NCI-H1694 (cell line): ENCODE results near the gene COX6B2.

Experiments used
- DNase-seq: peaks from one replicate; lab custom pipeline; 2025; lab: John Stamatoyannopoulos, UW

Gene COX6B2

GRCh38 chr19:55362174-55362989 lies 7.9 kb upstream of the COX6B2 start:
- DNase-seq: no peak

DNA sequence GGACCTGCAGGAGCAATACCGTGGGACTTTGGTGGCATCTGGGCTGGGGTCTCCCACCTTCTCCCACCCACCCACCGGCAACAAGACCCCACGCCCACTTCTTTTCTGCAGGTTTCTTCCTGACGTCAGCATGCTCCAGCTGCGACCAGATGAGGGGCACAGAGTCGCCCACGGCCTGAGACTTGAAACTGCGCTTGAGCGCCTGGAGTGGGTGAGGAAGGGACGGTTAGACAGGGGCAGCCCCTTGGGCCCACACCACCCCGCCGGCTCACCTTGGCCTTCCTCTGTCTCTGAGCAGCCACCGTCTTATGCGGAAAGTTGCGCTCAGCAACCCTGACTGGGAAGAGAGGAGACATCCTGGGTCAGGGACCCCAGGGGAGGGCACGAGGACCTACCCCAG lies 6.4 kb upstream of the COX6B2 start:
- no peak for DNase-seq

DNA sequence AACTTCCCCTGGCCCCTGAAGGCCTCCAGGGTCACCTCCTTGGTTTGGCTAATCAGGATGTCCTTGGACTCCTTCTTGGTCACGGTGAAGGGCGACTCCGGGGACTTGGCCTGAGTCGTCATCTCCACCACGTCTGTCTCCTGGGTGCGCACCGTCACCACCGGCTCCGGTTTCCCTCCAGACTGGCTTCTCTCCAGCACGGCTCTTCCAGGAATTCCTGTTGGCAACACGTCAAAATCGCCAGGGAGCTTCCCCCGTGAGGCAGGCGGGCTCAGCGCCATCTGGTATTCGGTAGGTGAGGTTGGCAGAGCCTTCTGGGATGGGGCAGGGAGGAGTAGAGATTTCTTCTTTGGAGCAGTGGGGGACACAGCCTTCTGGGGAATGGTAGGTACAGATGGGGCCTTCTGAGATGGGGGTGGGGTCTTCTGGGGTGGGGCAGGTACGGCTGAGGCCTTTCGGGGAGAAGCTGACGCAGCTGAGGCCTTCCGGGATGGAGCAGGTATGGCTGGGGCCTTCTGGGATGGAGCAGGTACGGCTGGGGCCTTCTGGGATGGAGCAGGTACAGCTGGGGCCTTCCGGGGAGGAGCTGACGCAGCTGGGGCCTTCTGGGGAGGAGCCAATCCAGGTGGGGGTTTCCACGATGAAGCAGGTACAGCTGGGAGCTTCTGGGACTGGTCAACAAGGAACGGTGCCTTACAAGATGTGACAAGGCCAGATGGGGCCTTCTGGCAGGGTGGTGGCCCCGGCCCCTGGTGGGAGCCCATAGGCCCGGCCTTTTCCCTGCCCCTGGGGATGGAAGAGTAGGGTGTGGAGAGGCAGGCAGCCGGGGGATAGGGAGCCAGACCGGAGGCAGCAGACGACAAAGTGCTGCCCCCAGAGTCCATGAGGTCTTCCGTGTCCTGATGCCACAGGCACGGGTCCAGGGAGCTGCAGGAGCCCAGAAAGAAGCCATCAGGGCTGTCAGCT lies 4.7 kb upstream of the COX6B2 start:
- DNase-seq: peak; percentile 63

DNA sequence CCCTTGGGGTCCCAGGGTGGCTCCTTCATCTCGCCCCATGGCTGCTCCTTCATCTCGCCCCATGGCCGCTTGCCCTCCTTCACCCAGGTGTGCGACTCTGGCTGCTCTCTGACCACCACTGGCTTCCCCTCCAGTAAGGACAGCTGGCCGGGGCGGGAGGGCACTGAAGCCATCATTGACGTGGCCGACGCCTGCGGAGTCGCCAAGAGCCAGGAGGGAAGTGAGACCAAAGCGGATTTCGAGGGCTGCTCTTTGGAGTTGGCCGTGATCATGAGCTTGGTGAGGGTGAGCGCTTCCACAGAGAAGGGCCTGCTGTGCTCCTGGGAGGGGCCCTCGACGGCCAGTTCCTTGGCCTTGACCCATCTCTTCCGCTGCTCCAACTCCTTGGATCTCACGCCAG lies 4.0 kb upstream of the COX6B2 start:
- DNase-seq: no peak

- no peak for DNase-seq
Observed at GRCh38 chr19:55355213-55355821, 798 bp upstream of the COX6B2 start.

DNA sequence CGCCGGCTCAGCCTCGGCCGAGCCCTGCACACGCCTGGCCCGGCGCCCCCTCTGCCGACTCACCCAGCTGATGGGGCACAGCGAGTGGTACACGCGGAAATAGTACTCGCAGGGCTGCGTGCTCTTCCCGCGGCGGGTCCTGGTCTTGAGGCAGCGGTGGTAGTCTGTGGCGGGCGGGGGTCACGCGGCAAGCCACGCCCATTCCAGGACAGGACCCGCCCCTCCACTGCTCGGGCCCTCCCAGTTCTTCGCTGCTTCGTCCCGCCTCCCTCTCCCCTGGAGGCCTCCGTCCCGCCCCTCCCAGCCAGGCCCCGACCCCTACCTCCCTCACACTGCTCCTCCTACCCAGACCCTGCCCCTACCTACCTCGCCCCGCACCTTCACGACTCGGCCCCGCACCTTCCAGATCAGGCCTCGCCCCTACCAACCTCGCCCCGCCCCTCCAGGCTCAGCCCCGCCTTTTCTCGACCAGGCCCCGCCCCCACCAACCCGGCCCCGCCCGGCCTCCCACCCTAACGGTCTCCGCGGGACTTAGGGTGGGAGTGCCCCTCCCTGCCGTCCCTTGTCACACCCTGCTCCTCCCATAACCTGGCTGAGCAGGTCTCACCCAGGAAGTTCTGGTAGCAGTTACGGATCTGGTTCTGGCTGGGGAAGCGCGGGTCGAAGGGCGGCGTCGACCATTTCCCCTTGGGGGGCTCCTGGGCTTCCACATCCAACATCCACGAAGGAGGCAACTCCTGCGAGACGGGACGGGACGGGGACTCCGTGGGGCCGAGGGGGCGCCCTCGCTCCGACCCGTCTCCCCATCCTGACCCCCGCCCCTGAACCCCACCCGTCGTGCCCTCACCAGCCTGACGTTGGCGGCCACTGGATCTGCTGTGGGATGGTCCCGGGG lies 469 bp downstream of the COX6B2 start:
- peak; percentile 26 for DNase-seq

- DNase-seq: no peak
Observed at GRCh38 chr19:55353356-55353802, 1.1 kb downstream of the COX6B2 start.

DNA sequence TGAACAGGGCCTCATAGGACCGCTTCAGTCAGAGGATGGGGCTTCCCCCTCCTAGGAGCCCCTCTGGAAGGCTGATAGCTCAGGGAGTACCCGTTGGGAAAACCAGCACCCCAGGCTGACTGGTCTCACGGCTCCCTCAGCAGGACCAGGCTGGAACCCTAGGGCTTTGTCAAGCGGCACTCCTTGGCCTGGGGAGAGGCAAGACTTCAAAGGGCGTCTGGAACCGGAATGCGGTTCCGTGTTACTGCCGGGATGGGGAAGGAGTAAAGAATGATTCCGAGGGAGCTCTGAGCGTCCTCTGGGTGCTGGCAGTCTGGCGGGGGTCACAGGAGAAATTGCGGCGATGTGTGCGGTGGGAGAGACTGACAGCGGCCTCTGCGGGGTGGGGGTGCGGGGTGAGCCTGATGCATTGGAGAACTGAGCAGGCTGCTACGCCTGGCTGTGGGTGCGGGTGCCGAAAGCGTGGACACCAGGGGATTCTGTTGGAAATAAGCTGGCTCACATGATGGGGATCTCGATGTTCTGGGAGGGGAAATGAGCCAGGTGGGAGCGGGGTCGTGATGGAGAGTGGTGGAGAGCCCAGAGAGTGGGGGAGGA lies 1.9 kb downstream of the COX6B2 start:
- DNase-seq: no peak

DNA sequence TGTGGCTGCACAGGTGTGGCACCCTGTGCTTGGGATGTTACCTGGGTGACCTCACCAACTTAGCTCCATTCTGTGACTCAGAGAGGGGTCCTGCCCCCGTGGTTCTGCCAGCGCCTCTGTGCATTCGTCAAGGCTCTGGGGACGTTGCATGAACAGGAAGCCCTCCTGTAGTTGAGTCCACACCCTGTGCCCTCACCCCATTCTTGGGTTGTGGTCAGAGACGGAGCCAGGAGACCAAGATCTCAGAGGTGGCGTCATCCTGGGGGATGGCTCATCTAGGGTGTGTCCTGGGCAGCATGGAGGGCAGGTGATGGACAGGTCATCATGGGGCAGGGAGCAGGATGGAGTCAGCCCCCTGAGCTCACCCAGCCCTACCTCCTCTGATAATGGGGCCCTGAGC lies 2.5 kb downstream of the COX6B2 start:
- DNase-seq: no peak

DNA sequence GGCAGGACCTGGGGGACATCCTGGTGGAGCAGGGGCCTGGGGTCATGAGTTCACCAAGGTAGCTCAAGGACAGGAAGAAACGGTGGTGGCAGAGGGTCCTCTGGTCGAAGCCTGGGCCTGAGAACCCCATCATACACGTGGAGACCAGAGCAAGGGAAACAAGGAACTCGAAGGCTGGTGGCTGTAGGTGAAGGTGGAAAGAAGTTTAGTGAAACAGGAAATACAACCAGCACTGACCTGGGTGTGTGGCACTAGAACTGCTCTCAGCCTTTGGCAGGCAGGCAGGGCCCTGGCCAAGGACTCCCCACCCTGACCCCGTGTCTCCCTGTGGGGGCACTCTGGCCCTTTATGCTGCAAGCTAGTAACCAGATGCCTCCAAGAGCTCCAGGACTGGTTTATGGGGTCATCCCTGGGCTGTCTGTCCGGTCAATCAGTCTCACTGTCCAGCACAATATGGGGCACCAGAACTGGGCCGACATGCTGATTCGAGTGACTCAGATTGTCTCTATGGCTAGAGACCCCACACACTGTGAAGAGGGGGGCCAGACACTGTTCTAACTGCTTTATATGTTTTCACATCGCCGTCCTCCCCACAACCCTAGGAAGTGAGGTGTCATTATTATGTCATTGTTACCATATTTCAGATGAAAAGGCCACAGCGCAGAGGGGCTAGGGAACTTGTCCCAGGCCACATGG lies 3.8 kb downstream of the COX6B2 start:
- DNase-seq: no peak

- DNase-seq: no peak
Observed at GRCh38 chr19:55348317-55349034, 6.0 kb downstream of the COX6B2 start.

GRCh38 chr19:55347442-55348009 lies 7.0 kb downstream of the COX6B2 start:
- no peak for DNase-seq

GRCh38 chr19:55346725-55347441 lies 7.6 kb downstream of the COX6B2 start:
- DNase-seq: no peak

DNA sequence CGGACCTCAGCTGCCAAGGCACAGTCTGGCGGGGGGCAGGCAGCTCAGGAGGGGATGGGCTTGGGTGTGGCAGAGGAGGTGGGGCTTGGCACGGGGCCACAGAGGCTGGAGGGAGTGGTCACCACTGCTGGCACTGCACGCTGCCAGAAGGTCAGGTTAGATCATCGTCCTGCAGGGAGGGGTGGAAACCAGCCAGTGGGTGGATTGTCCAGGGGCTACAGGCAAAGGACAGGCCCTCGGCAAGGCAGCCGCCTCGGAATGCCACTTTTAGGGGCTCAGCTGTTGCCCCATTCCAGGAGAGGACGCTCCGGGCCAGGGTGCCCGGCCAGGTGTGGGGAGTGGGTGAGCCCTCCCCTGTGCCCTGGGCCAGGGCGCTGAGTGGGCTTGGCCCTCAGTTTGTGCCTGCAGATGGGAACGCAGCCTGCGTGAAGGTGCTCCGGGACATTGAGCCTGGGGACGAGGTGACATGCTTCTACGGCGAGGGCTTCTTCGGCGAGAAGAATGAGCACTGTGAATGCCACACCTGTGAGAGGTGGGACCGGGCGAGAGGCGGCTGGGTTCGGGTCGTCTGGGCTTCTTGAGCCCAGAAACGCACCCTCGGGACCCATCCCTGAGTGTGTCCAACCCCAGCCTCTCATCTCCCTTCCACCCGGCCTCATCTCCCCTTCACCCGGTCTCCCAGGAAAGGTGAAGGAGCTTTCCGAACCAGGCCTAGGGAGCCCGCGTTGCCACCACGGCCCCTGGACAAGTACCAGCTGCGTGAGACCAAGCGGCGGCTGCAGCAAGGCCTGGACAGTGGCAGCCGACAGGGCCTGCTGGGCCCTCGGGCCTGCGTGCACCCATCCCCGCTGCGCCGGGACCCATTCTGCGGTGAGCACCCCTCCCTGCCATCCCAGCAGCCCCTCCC lies 8.4 kb downstream of the COX6B2 start:
- no peak for DNase-seq

GRCh38 chr19:55345101-55345817 lies 9.3 kb downstream of the COX6B2 start:
- no peak for DNase-seq

DNA sequence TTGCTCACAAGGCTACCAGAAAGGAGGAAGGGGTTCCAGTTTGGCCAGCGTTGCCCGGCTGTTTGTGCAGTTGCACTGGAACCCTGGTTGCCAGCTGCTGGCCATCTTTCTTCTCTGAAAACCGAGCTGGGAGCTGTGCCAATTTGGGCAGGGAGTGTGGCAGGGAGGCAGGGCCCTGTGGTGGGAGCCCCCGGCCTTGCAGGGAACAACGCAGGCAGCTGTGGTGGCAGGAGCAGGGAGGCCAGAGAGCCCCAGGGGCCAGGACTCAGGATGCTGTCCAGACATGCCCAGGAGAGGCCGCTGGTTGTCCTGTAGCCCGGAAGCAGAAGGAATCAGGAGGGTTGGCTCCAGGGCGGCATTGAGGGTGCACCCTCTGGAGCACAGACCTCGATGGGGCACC lies 10.1 kb downstream of the COX6B2 start:
- peak; percentile 37 for DNase-seq
